HG02759 (cell line): ENCODE results near the gene CRACR2A.

ENCODE experiments used
- ATAC-seq: cut with Tn5 transposase; IDR thresholded peaks from one replicate; pipeline ENCODE4 v1.9.1; 2021; ENCODE audit warnings: mild to moderate bottlenecking, moderate library complexity; ENCODE audit not compliant: unreplicated experiment

CRACR2A gene

GRCh38 chr12:3568695-3569094 lies 184.2 kb downstream of the CRACR2A start:
- ATAC-seq = no peak

DNA sequence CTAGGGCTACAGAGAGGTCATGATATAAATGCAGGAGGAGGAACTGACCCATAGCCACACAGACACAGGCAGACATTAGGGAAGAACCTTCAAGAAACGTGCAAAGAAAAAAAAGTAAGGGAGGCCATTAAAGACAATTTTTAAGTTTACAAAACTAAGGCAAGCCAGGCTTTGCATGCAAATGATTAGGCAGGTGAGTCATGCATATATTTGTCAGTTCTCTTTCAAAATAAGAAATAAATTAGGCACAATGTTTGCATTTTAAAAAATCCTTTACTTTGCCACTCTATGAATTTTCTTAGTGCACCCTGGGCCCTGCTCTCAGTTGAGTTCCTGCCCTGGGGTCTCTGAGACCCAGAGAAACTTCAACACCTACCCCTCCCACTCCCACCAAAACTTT lies 186.9 kb downstream of the CRACR2A start:
- ATAC-seq = no peak
